Measurements from ENCODE around the gene FANCG. TPM values are rescaled to one million over a fixed set of nuclear protein-coding genes. Genes with fewer than 3 reads are reported as not detected.

Gene FANCG
- total and polyA plus RNA-seq, 2 donors from 2014 or later, result 13.5 to 13.8 TPM

GRCh38 chr9:35051069-35051967 lies 28.4 kb downstream of the FANCG start:
- no peak for FAIRE-seq
- Histone ChIP-seq H3K4me1 (ENCODE audit: control insufficient read depth in 2 of 3, insufficient read depth in 2 of 3, low read depth in 1 of 3, low read length in 3 of 3) (no peaks in the 10 kb centered on the region), H3K9me3 (ENCODE audit: control insufficient read depth in 2 of 3, insufficient read depth in 1 of 3, low read length in 3 of 3) (no peaks in the 10 kb centered on the region), H3K36me3 (ENCODE audit: control insufficient read depth in 2 of 3, insufficient read depth in 3 of 3, low read length in 3 of 3) (peaks cover 7 to 15% (median 8%) of the 10 kb centered on the region in 3 donors), H3K4me3 (ENCODE audit: low read length in 3 of 3) (no peak overlapping the region), H3K27me3 (ENCODE audit: control insufficient read depth, insufficient read depth, low read length) (no peaks in the 10 kb centered on the region), H3K27ac (ENCODE audit: low read depth in 2 of 2, low read length in 2 of 2) (no peak overlapping the region), H3K9ac (ENCODE audit: low read length in 3 of 3) (no peak overlapping the region)
- intact Hi-C loops (cut with DNase I), result no loop called here
- DNase-seq, result peak in 4 of 5 donors; percentile 34 to 59 (median 52)
- TF ChIP-seq CTCF (IDR thresholded peaks at IDR 0.05; ENCODE audit: borderline replicate concordance, extremely low read depth, insufficient read depth), result peak; percentile 72

- intact Hi-C loops (cut with DNase I), result no loop called here
- TF ChIP-seq CTCF (IDR thresholded peaks at IDR 0.05; ENCODE audit: borderline replicate concordance, extremely low read depth, insufficient read depth), result no peak
- FAIRE-seq (no peak), DNase-seq (no peak)
- H3K36me3 ChIP-seq (ENCODE audit: control insufficient read depth in 2 of 3, insufficient read depth in 3 of 3, low read length in 3 of 3), result peaks cover 7 to 15% (median 8%) of the 10 kb centered on the region in 3 donors
- H3K27me3 ChIP-seq (ENCODE audit: control insufficient read depth, insufficient read depth, low read length), result no peaks in the 10 kb centered on the region
- H3K4me1 ChIP-seq (ENCODE audit: control insufficient read depth in 2 of 3, insufficient read depth in 2 of 3, low read depth in 1 of 3, low read length in 3 of 3), result no peaks in the 10 kb centered on the region
- no peak overlapping the region for H3K4me3 ChIP-seq (ENCODE audit: low read length in 3 of 3)
- H3K27ac ChIP-seq (ENCODE audit: low read depth in 2 of 2, low read length in 2 of 2), result no peak overlapping the region
- no peak overlapping the region for H3K9ac ChIP-seq (ENCODE audit: low read length in 3 of 3)
- H3K9me3 ChIP-seq (ENCODE audit: control insufficient read depth in 2 of 3, insufficient read depth in 1 of 3, low read length in 3 of 3), result no peaks in the 10 kb centered on the region
Measured at GRCh38 chr9:35048511-35048910, 31.2 kb downstream of the FANCG start.

- intact Hi-C loops (cut with DNase I), result no loop called here
- H3K36me3 ChIP-seq (ENCODE audit: control insufficient read depth in 2 of 3, insufficient read depth in 3 of 3, low read length in 3 of 3), result peaks cover 3 to 17% (median 6%) of the 10 kb centered on the region in 3 donors
- no peaks in the 10 kb centered on the region for H3K4me1 ChIP-seq (ENCODE audit: control insufficient read depth in 2 of 3, insufficient read depth in 2 of 3, low read depth in 1 of 3, low read length in 3 of 3)
Measured at GRCh38 chr9:35044071-35044470, 35.7 kb downstream of the FANCG start.

More at GRCh38 chr9:35044071-35044470, 35.7 kb downstream of the FANCG start:
- Histone ChIP-seq H3K9ac (ENCODE audit: low read length in 3 of 3) (no peak overlapping the region), H3K4me3 (ENCODE audit: low read length in 3 of 3) (no peak overlapping the region), H3K9me3 (ENCODE audit: control insufficient read depth in 2 of 3, insufficient read depth in 1 of 3, low read length in 3 of 3) (no peaks in the 10 kb centered on the region), H3K27me3 (ENCODE audit: control insufficient read depth, insufficient read depth, low read length) (no peaks in the 10 kb centered on the region), H3K27ac (ENCODE audit: low read depth in 2 of 2, low read length in 2 of 2) (no peak overlapping the region)
- FAIRE-seq, result no peak
- DNase-seq, result no peak
- TF ChIP-seq CTCF (IDR thresholded peaks at IDR 0.05; ENCODE audit: borderline replicate concordance, extremely low read depth, insufficient read depth), result no peak

Data from kidney (tissue), 14 donors.